Liver (tissue), 3 donors: ENCODE measurements around the gene PIGT.

Experiments used
- ATF3 ChIP-seq: IDR thresholded peaks from 2 replicates; pipeline ENCODE4 v1.6.1; 2016; ENCODE audit warnings: antibody characterized with exemption
- CTCF ChIP-seq: fragments of 150-350 bp; IDR thresholded peaks from 2 replicates; pipeline ENCODE4 v1.5.1; 2017; ENCODE audit warnings: improper control_type of control experiment, low read depth, low read length; ENCODE audit not compliant: missing input control
- EGR1 ChIP-seq, 2 donors: IDR thresholded peaks; 2 replicates each; pipeline ENCODE4 v1.6.1; 2016 to 2018; ENCODE audit warnings: antibody characterized with exemption in 2 of 2, low read depth in 2 of 2
- FOXA1 ChIP-seq: IDR thresholded peaks from 2 replicates; pipeline ENCODE4 v1.6.1; 2016; ENCODE audit warnings: antibody characterized with exemption
- FOXA2 ChIP-seq: IDR thresholded peaks from 2 replicates; pipeline ENCODE4 v1.6.1; 2016; ENCODE audit warnings: antibody characterized with exemption
- GABPA ChIP-seq, 2 donors: IDR thresholded peaks in 1 of 2; conservative IDR thresholded peaks in 1 of 2; 2 replicates each; pipeline ENCODE4 v1.6.1; 2016; ENCODE audit warnings: antibody characterized with exemption in 2 of 2, mild to moderate bottlenecking in 1 of 2, moderate library complexity in 1 of 2
- HNF4A ChIP-seq, 2 donors: conservative IDR thresholded peaks; 2 replicates each; pipeline ENCODE4 v1.6.1; 2016; ENCODE audit warnings: antibody characterized with exemption in 2 of 2, mild to moderate bottlenecking in 2 of 2
- HNF4G ChIP-seq: IDR thresholded peaks from 2 replicates; pipeline ENCODE4 v1.6.1; 2016; ENCODE audit warnings: antibody characterized with exemption
- JUND ChIP-seq, 2 donors: IDR thresholded peaks; 2 replicates each; pipeline ENCODE4 v1.6.1; 2016; ENCODE audit warnings: antibody characterized with exemption in 2 of 2
- MAX ChIP-seq: IDR thresholded peaks from 2 replicates; pipeline ENCODE4 v1.6.1; 2016; ENCODE audit warnings: antibody characterized with exemption
- TAF1 ChIP-seq: conservative IDR thresholded peaks from 2 replicates; pipeline ENCODE4 v1.6.1; 2016; ENCODE audit warnings: antibody characterized with exemption, mild to moderate bottlenecking
- YY1 ChIP-seq: IDR thresholded peaks from 2 replicates; pipeline ENCODE4 v1.6.1; 2016; ENCODE audit warnings: antibody characterized with exemption, mild to moderate bottlenecking
- ZBTB33 ChIP-seq: IDR thresholded peaks from 2 replicates; pipeline ENCODE4 v1.6.1; 2016; ENCODE audit warnings: antibody characterized with exemption
- donor health status: healthy.
- donor health status: healthy.

- TF ChIP-seq CTCF: peak; percentile 52
- TF ChIP-seq MAX: no peak
- TF ChIP-seq ATF3: no peak
- no peak for TF ChIP-seq EGR1 (IDR thresholded peaks at IDR 0.05; ENCODE audit: low read depth in 2 of 2)
- no peak for TF ChIP-seq YY1
- no peak for TF ChIP-seq FOXA1
- TF ChIP-seq HNF4A (conservative IDR thresholded peaks at IDR 0.05): no peak
- TF ChIP-seq GABPA (IDR thresholded peaks at IDR 0.05 in 1 of 2, conservative IDR thresholded peaks at IDR 0.05 in 1 of 2): no peak
- TF ChIP-seq FOXA2: no peak
- TF ChIP-seq ZBTB33: no peak
- no peak for TF ChIP-seq JUND (IDR thresholded peaks at IDR 0.05)
- no peak for TF ChIP-seq TAF1
- no peak for TF ChIP-seq HNF4G
Observed at GRCh38 chr20:45445805-45446562, 30.0 kb downstream of the PIGT start.
